Measurements from ENCODE around the gene CLMN.

DNA sequence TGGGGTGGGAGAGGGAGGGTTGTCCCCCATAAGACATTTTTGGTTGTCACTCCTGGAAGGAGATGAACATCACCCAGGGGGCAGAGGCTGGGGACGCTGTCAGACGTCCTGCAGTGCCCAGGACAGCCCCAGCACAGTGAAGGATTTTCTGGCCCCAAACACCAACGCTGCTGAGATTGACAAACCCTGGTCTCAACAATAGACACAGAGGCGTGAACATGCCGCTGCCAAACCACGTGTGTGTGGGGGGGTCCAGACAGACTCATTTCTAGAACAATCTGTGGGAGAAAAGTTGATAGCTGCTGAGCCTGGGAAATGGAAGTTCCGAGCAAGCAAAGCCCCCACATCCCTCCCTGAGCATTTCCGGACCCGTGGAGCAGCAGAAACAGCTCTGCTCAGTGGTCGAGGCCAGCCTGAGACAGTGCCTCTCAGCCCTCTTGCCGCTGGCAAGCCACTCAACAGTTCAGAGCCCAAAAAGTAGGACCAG lies 43.8 kb upstream of the CLMN start:
- TF ChIP-seq MXI1 (IDR thresholded peaks at IDR 0.05; ENCODE audit: borderline replicate concordance, low read depth, low read length) (no peak), POLR2A (IDR thresholded peaks at IDR 0.05; ENCODE audit: low read depth, low read length) (no peak), RAD21 (IDR thresholded peaks at IDR 0.05; ENCODE audit: low read length) (no peak), MAZ (IDR thresholded peaks at IDR 0.05; ENCODE audit: borderline replicate concordance, low read depth, low read length) (no peak), RCOR1 (IDR thresholded peaks at IDR 0.05; ENCODE audit: insufficient replicate concordance, low read length) (no peak), BHLHE40 (IDR thresholded peaks at IDR 0.05; ENCODE audit: low read depth, low read length) (no peak), CEBPB (IDR thresholded peaks at IDR 0.05; ENCODE audit: low read depth, low read length) (no peak)
- TF ChIP-seq, protein P1, sequence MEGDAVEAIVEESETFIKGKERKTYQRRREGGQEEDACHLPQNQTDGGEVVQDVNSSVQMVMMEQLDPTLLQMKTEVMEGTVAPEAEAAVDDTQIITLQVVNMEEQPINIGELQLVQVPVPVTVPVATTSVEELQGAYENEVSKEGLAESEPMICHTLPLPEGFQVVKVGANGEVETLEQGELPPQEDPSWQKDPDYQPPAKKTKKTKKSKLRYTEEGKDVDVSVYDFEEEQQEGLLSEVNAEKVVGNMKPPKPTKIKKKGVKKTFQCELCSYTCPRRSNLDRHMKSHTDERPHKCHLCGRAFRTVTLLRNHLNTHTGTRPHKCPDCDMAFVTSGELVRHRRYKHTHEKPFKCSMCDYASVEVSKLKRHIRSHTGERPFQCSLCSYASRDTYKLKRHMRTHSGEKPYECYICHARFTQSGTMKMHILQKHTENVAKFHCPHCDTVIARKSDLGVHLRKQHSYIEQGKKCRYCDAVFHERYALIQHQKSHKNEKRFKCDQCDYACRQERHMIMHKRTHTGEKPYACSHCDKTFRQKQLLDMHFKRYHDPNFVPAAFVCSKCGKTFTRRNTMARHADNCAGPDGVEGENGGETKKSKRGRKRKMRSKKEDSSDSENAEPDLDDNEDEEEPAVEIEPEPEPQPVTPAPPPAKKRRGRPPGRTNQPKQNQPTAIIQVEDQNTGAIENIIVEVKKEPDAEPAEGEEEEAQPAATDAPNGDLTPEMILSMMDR (conservative IDR thresholded peaks at IDR 0.05; ENCODE audit: low read depth, low read length): no peak
- TF ChIP-seq, protein P2, sequence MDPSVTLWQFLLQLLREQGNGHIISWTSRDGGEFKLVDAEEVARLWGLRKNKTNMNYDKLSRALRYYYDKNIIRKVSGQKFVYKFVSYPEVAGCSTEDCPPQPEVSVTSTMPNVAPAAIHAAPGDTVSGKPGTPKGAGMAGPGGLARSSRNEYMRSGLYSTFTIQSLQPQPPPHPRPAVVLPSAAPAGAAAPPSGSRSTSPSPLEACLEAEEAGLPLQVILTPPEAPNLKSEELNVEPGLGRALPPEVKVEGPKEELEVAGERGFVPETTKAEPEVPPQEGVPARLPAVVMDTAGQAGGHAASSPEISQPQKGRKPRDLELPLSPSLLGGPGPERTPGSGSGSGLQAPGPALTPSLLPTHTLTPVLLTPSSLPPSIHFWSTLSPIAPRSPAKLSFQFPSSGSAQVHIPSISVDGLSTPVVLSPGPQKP (IDR thresholded peaks at IDR 0.05; ENCODE audit: borderline replicate concordance, low read depth, low read length): no peak
- TF ChIP-seq, protein P3, sequence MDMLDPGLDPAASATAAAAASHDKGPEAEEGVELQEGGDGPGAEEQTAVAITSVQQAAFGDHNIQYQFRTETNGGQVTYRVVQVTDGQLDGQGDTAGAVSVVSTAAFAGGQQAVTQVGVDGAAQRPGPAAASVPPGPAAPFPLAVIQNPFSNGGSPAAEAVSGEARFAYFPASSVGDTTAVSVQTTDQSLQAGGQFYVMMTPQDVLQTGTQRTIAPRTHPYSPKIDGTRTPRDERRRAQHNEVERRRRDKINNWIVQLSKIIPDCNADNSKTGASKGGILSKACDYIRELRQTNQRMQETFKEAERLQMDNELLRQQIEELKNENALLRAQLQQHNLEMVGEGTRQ (IDR thresholded peaks at IDR 0.05; ENCODE audit: low read depth, low read length): no peak

All from IMR-90 (cell line).